Endothelial cell (in vitro differentiated cells): Measurements from ENCODE around the gene CPEB1. TPM values are rescaled to one million over a fixed set of nuclear protein-coding genes. Genes with fewer than 3 reads are reported as not detected.

Source experiments
- DNase-seq: peaks from one replicate; pipeline ENCODE4 v3.0.0; 2021; ENCODE audit warnings: low spot score
- H3K27ac Mint-ChIP-seq: one replicate; pipeline ENCODE4 v1.8.0; 2021; ENCODE audit warnings: mixed read lengths, inconsistent platforms; ENCODE audit not compliant: unreplicated experiment
- H3K27me3 Mint-ChIP-seq: one replicate; pipeline ENCODE4 v1.8.0; 2021; ENCODE audit warnings: mild to moderate bottlenecking, moderate library complexity, mixed read lengths, inconsistent platforms; ENCODE audit not compliant: unreplicated experiment
- H3K36me3 Mint-ChIP-seq: one replicate; pipeline ENCODE4 v1.8.0; 2021; ENCODE audit warnings: mild to moderate bottlenecking, low read depth, mixed read lengths, inconsistent platforms; ENCODE audit not compliant: unreplicated experiment
- H3K4me1 Mint-ChIP-seq: one replicate; pipeline ENCODE4 v1.8.0; 2021; ENCODE audit warnings: mild to moderate bottlenecking, mixed read lengths, inconsistent platforms; ENCODE audit not compliant: unreplicated experiment
- H3K4me3 Mint-ChIP-seq: one replicate; pipeline ENCODE4 v1.8.0; 2021; ENCODE audit warnings: mild to moderate bottlenecking, mixed read lengths, inconsistent platforms; ENCODE audit not compliant: unreplicated experiment
- H3K9me3 Mint-ChIP-seq: one replicate; pipeline ENCODE4 v1.8.0; 2021; ENCODE audit warnings: mixed read lengths, inconsistent platforms; ENCODE audit not compliant: unreplicated experiment
- total RNA-seq: library from RNA; stranded (reverse); fragmentation: NEBNext Ultra II Directional; extraction: Animal tissue kit (Norgen Biotek cat#: 25700); gene quantifications from one replicate; pipeline ENCODE4 v1.2.1, GENCODE V29; 2021; ENCODE audit not compliant: unreplicated experiment
- TF ChIP-seq, protein P1 (sequence below): fragments of 200-600 bp; sonication (generic); IDR thresholded peaks from one replicate; pipeline ENCODE4 v1.5.0; 2021; ENCODE audit warnings: antibody characterized with exemption; ENCODE audit not compliant: unreplicated experiment

Gene CPEB1
- total RNA-seq, 1 donor from 2014 or later, result not detected

DNA sequence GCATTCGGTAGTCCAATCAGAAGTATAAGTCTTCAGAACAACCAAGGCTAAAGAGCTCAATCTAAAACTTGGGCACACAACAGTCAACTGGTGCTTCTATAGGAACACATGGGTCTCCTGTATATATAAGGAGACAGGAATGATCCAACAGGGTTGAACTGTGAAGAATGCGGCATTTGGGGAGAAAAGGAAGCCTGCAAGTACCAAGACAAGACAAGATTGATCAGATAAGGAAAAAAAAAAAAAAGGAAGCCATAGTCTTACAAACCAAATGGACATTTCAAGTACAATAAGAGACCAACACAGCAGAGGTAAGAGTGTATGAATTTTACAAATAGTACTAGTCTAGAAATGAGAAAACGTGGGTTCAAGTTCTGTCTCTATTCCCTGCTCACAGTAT is 6.5 kb downstream of the CPEB1 start:
- peaks cover 8% of the 10 kb centered on the region for H3K27me3 Mint-ChIP-seq
- H3K4me3 Mint-ChIP-seq, result no peak overlapping the region

DNA sequence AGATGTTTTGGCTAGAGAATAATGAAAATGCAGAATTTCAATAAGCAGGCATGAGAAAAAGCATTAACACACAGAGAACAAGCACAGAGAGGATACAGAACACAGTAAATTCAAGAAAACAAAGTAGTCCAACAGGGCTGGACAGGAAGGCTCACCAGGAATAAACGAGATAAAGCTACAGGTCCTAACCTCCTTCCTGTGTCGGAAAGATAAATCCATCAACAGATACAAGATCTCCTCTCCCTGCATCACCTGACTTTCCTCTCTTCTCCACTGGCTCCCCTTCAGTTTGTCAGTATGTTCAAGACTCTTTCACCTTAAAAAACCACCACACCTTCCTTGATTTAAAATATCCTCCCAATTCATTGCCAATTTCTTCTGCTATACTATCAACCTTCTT is 11.4 kb downstream of the CPEB1 start:
- H3K4me3 Mint-ChIP-seq, result no peak overlapping the region
- TF ChIP-seq, protein P1, sequence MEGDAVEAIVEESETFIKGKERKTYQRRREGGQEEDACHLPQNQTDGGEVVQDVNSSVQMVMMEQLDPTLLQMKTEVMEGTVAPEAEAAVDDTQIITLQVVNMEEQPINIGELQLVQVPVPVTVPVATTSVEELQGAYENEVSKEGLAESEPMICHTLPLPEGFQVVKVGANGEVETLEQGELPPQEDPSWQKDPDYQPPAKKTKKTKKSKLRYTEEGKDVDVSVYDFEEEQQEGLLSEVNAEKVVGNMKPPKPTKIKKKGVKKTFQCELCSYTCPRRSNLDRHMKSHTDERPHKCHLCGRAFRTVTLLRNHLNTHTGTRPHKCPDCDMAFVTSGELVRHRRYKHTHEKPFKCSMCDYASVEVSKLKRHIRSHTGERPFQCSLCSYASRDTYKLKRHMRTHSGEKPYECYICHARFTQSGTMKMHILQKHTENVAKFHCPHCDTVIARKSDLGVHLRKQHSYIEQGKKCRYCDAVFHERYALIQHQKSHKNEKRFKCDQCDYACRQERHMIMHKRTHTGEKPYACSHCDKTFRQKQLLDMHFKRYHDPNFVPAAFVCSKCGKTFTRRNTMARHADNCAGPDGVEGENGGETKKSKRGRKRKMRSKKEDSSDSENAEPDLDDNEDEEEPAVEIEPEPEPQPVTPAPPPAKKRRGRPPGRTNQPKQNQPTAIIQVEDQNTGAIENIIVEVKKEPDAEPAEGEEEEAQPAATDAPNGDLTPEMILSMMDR, result no peak
- DNase-seq, result no peak
- no peaks in the 10 kb centered on the region for H3K27me3 Mint-ChIP-seq
- H3K9me3 Mint-ChIP-seq, result no peaks in the 10 kb centered on the region
- no peaks in the 10 kb centered on the region for H3K36me3 Mint-ChIP-seq
- H3K27ac Mint-ChIP-seq, result no peak overlapping the region
- peaks cover 27% of the 10 kb centered on the region for H3K4me1 Mint-ChIP-seq

More for the DNA sequence above, 6.5 kb downstream of the CPEB1 start:
- TF ChIP-seq, protein P1, result no peak
- Mint-ChIP-seq H3K27ac (peak overlapping the region; percentile 7), H3K4me1 (peaks cover 22% of the 10 kb centered on the region), H3K9me3 (no peaks in the 10 kb centered on the region), H3K36me3 (no peaks in the 10 kb centered on the region)
- DNase-seq, result no peak

DNA sequence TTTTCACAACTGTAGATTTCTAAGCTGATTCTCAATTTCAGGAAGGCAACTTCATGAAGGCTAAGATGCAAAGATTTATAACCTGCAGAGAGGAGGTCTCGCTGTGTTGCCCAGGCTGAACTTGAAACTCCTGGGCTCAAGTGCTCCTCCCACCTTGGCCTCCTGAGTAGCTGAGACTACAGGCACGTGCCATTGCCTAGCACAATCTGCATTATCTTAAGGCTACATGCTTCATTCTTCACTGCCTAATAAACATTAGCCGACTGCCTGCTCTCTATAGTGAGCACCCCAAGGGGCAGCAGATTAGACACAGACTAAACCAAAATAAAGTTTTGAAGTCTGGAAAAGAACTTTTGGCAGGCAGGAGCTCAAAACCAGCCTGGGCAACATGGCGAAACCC is 17.1 kb downstream of the CPEB1 start:
- Mint-ChIP-seq H3K36me3 (no peaks in the 10 kb centered on the region), H3K4me3 (no peak overlapping the region), H3K27ac (no peak overlapping the region), H3K9me3 (no peaks in the 10 kb centered on the region), H3K4me1 (peaks cover 6% of the 10 kb centered on the region), H3K27me3 (no peaks in the 10 kb centered on the region)
- TF ChIP-seq, protein P1, result no peak
- DNase-seq, result no peak

DNA sequence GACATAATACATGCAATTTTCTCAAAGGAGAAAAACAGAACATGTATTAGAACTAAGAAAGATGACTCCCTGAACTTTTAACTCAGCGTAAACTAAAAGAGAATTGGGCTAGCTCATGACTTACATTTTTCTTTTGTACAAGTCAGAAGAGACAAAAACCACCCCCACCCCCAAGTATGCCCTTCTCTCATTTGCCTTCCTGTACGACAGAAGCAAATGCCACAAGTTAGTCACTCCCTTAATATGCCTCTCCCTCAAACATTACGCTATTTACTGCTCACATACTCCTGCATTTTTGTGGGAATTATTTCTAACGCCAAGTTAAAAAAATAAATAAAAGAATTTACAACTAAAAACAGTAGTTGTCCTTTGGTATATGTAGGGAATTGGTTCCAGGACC is 22.0 kb downstream of the CPEB1 start:
- H3K27me3 Mint-ChIP-seq, result no peaks in the 10 kb centered on the region
- H3K27ac Mint-ChIP-seq, result no peak overlapping the region
- no peaks in the 10 kb centered on the region for H3K4me1 Mint-ChIP-seq
- DNase-seq, result no peak
- no peak overlapping the region for H3K4me3 Mint-ChIP-seq
- H3K9me3 Mint-ChIP-seq, result no peaks in the 10 kb centered on the region
- H3K36me3 Mint-ChIP-seq, result no peaks in the 10 kb centered on the region
- TF ChIP-seq, protein P1, result no peak

DNA sequence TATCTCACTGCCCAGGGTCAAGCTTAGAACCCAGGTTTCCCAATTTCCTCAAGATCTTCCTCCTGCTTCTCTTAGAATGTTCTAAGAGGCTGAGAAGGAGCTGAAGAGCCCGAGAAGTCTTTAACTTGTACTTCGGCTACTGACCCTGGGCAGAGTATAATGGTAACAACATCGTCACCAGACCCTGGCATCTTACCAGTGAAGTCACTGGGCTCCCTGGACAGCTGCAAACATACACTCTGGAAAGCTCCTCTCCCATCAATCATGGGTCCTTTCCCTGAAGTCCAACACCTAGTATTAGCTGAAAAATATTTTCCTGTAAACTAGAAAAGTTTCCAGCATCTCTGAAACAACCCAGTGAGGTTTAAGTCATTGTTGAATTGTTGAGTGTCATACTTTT is 22.7 kb downstream of the CPEB1 start:
- no peak overlapping the region for H3K4me3 Mint-ChIP-seq
- no peaks in the 10 kb centered on the region for H3K4me1 Mint-ChIP-seq
- no peak overlapping the region for H3K27ac Mint-ChIP-seq
- no peak for DNase-seq
- H3K9me3 Mint-ChIP-seq, result no peaks in the 10 kb centered on the region
- TF ChIP-seq, protein P1, result no peak
- H3K36me3 Mint-ChIP-seq, result no peaks in the 10 kb centered on the region
- no peaks in the 10 kb centered on the region for H3K27me3 Mint-ChIP-seq
